Keratinocyte (primary cell): Measurements from ENCODE around the gene ABHD13. TPM values are rescaled to one million over a fixed set of nuclear protein-coding genes. Genes with fewer than 3 reads are reported as not detected.

Experiments used
- DNase-seq: peaks from one replicate; pipeline ENCODE4 v3.0.0-alpha.2; 2011; ENCODE audit warnings: low read depth, missing footprints, low spot score
- FAIRE-seq: peaks from 2 replicates; lab custom pipeline; 2011; peaks lifted over from hg19 to GRCh38; lab: Jason Lieb, UNC
- H2AFZ ChIP-seq: 2 replicates; pipeline ENCODE4 v1.6.0; 2012; ENCODE audit warnings: low read length, control low read depth, inconsistent platforms; ENCODE audit not compliant: control insufficient read depth
- H3K27ac ChIP-seq: 2 replicates; pipeline ENCODE4 v1.5.1; 2011; ENCODE audit warnings: low read length; ENCODE audit not compliant: control insufficient read depth, insufficient read depth
- H3K27me3 ChIP-seq: 3 replicates; pipeline ENCODE4 v1.6.0; 2011; ENCODE audit warnings: low read length; ENCODE audit not compliant: control insufficient read depth, insufficient read depth; ENCODE audit errors: extremely low read depth
- H3K36me3 ChIP-seq, 2 experiments: 2 replicates in 1 of 2; 3 replicates in 1 of 2; pipeline ENCODE4 v1.5.1; 2011; ENCODE audit warnings: low read length in 2 of 2, mild to moderate bottlenecking in 1 of 2; ENCODE audit not compliant: control insufficient read depth in 2 of 2, insufficient read depth in 2 of 2; ENCODE audit errors: extremely low read depth in 1 of 2
- H3K4me1 ChIP-seq: 3 replicates; pipeline ENCODE4 v1.5.1; 2011; ENCODE audit warnings: low read length; ENCODE audit not compliant: control insufficient read depth, insufficient read depth; ENCODE audit errors: extremely low read depth
- H3K4me2 ChIP-seq: 3 replicates; pipeline ENCODE4 v1.6.0; 2011; ENCODE audit warnings: low read depth, low read length; ENCODE audit not compliant: control insufficient read depth, insufficient read depth; ENCODE audit errors: extremely low read depth
- H3K4me3 ChIP-seq, 3 experiments: fragments of 200-600 bp in 1 of 3; sonication (generic) in 1 of 3; 2 replicates in 2 of 3; 3 replicates in 1 of 3; pipeline ENCODE4 v1.5.1; 2011 to 2016; ENCODE audit warnings: low read length in 3 of 3, mild to moderate bottlenecking in 3 of 3, control low read depth in 2 of 3, inconsistent platforms in 1 of 3, low read depth in 1 of 3, mixed read lengths in 1 of 3, mixed run types in 1 of 3, moderate library complexity in 1 of 3; ENCODE audit not compliant: control insufficient read depth in 2 of 3, insufficient read depth in 2 of 3; ENCODE audit errors: extremely low read depth in 1 of 3
- H3K79me2 ChIP-seq: 2 replicates; pipeline ENCODE4 v1.6.0; 2012; ENCODE audit warnings: low read length; ENCODE audit not compliant: control insufficient read depth, insufficient read depth
- H3K9ac ChIP-seq: 3 replicates; pipeline ENCODE4 v1.6.0; 2011; ENCODE audit warnings: low read length; ENCODE audit not compliant: control insufficient read depth, insufficient read depth; ENCODE audit errors: extremely low read depth
- H3K9me1 ChIP-seq: 3 replicates; pipeline ENCODE4 v1.6.0; 2011; ENCODE audit warnings: low read length; ENCODE audit not compliant: control insufficient read depth, insufficient read depth; ENCODE audit errors: extremely low read depth
- H3K9me3 ChIP-seq: 2 replicates; pipeline ENCODE4 v1.5.1; 2012; ENCODE audit warnings: low read depth, low read length; ENCODE audit not compliant: control insufficient read depth
- H4K20me1 ChIP-seq: 3 replicates; pipeline ENCODE4 v1.6.0; 2011; ENCODE audit warnings: low read length; ENCODE audit not compliant: control insufficient read depth, insufficient read depth; ENCODE audit errors: extremely low read depth
- CTCF ChIP-seq, 3 experiments: IDR thresholded peaks in 1 of 3; conservative IDR thresholded peaks in 1 of 3; optimal IDR thresholded peaks in 1 of 3; 2 replicates in 2 of 3; 3 replicates in 1 of 3; pipeline versions ENCODE3 to v1.5.1; 2011; ENCODE audit warnings: low read length in 3 of 3, mild to moderate bottlenecking in 3 of 3, moderate library complexity in 2 of 3, control low read depth in 1 of 3, inconsistent platforms in 1 of 3; ENCODE audit not compliant: insufficient read depth in 2 of 3; ENCODE audit errors: extremely low read depth in 1 of 3
- EZH2 ChIP-seq: IDR thresholded peaks from one replicate; pipeline ENCODE4 v1.6.1; 2012; ENCODE audit warnings: inconsistent platforms, mild to moderate bottlenecking, low read length, moderate library complexity
- dilution Hi-C: fragments of 300-500 bp; cut with MboI; formaldehyde crosslinking; loops from one replicate; pipeline ENCODE4 v1.7.0; 2020; ENCODE audit warnings: low sequenced_read_pairs; ENCODE audit not compliant: extremely low pct_ligation_motif_present
- polyA plus RNA-seq, 5 experiments: library from polyadenylated mRNA; depleted of rRNA in 3 of 5; stranded (reverse) in 3 of 5; stranded (forward) in 1 of 5; unstranded in 1 of 5; fragments of >200 nt; gene quantifications; 1 replicate in 1 of 5; 2 replicates in 3 of 5; 3 replicates in 1 of 5; pipeline versions ENCODE4 v1.2.1 to v1.2.3, GENCODE V29; 2011 to 2012; ENCODE audit warnings: missing spikeins in 2 of 5, low read depth in 1 of 5, low replicate concordance in 1 of 5

Gene ABHD13
- polyA plus RNA-seq, 1 donor (not counting 4 experiments of a cell fraction or from before 2014, with no cell fraction given), result 12.8 TPM

GRCh38 chr13:108176685-108177274 is 41.4 kb upstream of the ABHD13 start:
- Histone ChIP-seq H3K79me2 (no peaks in the 10 kb centered on the region), H3K9me1 (no peaks in the 10 kb centered on the region), H3K27ac (no peak overlapping the region), H3K9me3 (no peaks in the 10 kb centered on the region), H4K20me1 (no peaks in the 10 kb centered on the region), H3K27me3 (no peaks in the 10 kb centered on the region), H3K4me2 (no peak overlapping the region), H3K9ac (no peak overlapping the region), H3K4me1 (no peaks in the 10 kb centered on the region), H3K36me3 (no peaks in the 10 kb centered on the region), H3K4me3 (no peak overlapping the region), H2AFZ (no peak overlapping the region)
- dilution Hi-C loops, result no loop called here
- TF ChIP-seq CTCF (optimal IDR thresholded peaks at IDR 0.05 in 1 of 3, IDR thresholded peaks at IDR 0.05 in 1 of 3, conservative IDR thresholded peaks at IDR 0.05 in 1 of 3; ENCODE audit: extremely low read depth in 1 of 3, insufficient read depth in 2 of 3, low read length in 3 of 3) (peak; percentile 43 to 57 (median 44)), EZH2 (no peak)
- FAIRE-seq (no peak), DNase-seq (no peak)

GRCh38 chr13:108178078-108178477 is 40.1 kb upstream of the ABHD13 start:
- no peaks in the 10 kb centered on the region for H3K79me2 ChIP-seq
- no peaks in the 10 kb centered on the region for H3K4me1 ChIP-seq
- TF ChIP-seq CTCF (optimal IDR thresholded peaks at IDR 0.05 in 1 of 3, IDR thresholded peaks at IDR 0.05 in 1 of 3, conservative IDR thresholded peaks at IDR 0.05 in 1 of 3; ENCODE audit: extremely low read depth in 1 of 3, insufficient read depth in 2 of 3, low read length in 3 of 3) (no peak), EZH2 (no peak)
- H3K9me3 ChIP-seq, result no peaks in the 10 kb centered on the region
- H3K9me1 ChIP-seq, result no peaks in the 10 kb centered on the region
- H2AFZ ChIP-seq, result no peak overlapping the region
- no peak for FAIRE-seq
- H3K27me3 ChIP-seq, result no peaks in the 10 kb centered on the region
- H3K36me3 ChIP-seq, result no peaks in the 10 kb centered on the region
- no peak overlapping the region for H3K4me2 ChIP-seq
- H3K27ac ChIP-seq, result no peak overlapping the region
- DNase-seq, result no peak
- H3K9ac ChIP-seq, result no peak overlapping the region
- dilution Hi-C loops, result no loop called here
- no peak overlapping the region for H3K4me3 ChIP-seq
- no peaks in the 10 kb centered on the region for H4K20me1 ChIP-seq
